Hepatocyte (in vitro differentiated cells): ENCODE results near the gene AHCYL2. TPM values are rescaled to one million over a fixed set of nuclear protein-coding genes. Genes with fewer than 3 reads are reported as not detected.

Experiments used
- DNase-seq: peaks from one replicate; pipeline ENCODE4 v3.0.0-alpha.2; 2016; ENCODE audit warnings: low spot score
- H2AFZ ChIP-seq: fragments of 200-600 bp; sonication (generic); 2 replicates; pipeline ENCODE4 v1.6.0; 2016; ENCODE audit warnings: antibody characterized with exemption, mild to moderate bottlenecking
- H3K27ac ChIP-seq: fragments of 200-600 bp; sonication (generic); 2 replicates; pipeline ENCODE4 v1.5.1; 2016; ENCODE audit warnings: mild to moderate bottlenecking
- H3K27me3 ChIP-seq: fragments of 200-600 bp; sonication (generic); 2 replicates; pipeline ENCODE4 v1.6.1; 2016
- H3K36me3 ChIP-seq: fragments of 200-600 bp; sonication (generic); replicated peaks from 2 replicates; pipeline ENCODE4 v1.5.1; 2016; ENCODE audit warnings: low read depth; ENCODE audit not compliant: insufficient read depth
- H3K4me1 ChIP-seq: fragments of 200-600 bp; sonication (generic); 2 replicates; pipeline ENCODE4 v1.5.1; 2016; ENCODE audit warnings: mild to moderate bottlenecking, moderate library complexity; ENCODE audit not compliant: insufficient read depth
- H3K4me2 ChIP-seq: fragments of 200-600 bp; sonication (generic); 2 replicates; pipeline ENCODE4 v1.6.0; 2016
- H3K4me3 ChIP-seq: fragments of 200-600 bp; sonication (generic); 2 replicates; pipeline ENCODE4 v1.5.1; 2016; ENCODE audit warnings: mild to moderate bottlenecking
- H3K79me2 ChIP-seq: fragments of 200-600 bp; sonication (generic); 2 replicates; pipeline ENCODE4 v1.6.0; 2017; ENCODE audit warnings: mild to moderate bottlenecking
- H3K9me2 ChIP-seq: fragments of 200-600 bp; sonication (generic); replicated peaks from 2 replicates; pipeline ENCODE4 v1.6.0; 2017; ENCODE audit warnings: mild to moderate bottlenecking; ENCODE audit not compliant: insufficient read depth
- H3K9me3 ChIP-seq: fragments of 200-600 bp; sonication (generic); 2 replicates; pipeline ENCODE4 v1.5.1; 2016; ENCODE audit warnings: low read depth, mild to moderate bottlenecking
- H4K20me1 ChIP-seq: fragments of 200-600 bp; sonication (generic); 2 replicates; pipeline ENCODE4 v1.6.0; 2016; ENCODE audit warnings: mild to moderate bottlenecking; ENCODE audit not compliant: insufficient read depth, poor library complexity, severe bottlenecking
- CTCF ChIP-seq: fragments of 200-600 bp; sonication (generic); IDR thresholded peaks from 2 replicates; pipeline ENCODE4 v1.5.1; 2016; ENCODE audit warnings: antibody characterized with exemption, mild to moderate bottlenecking; ENCODE audit not compliant: poor library complexity
- EZH2 ChIP-seq: fragments of 200-600 bp; sonication (generic); IDR thresholded peaks from 2 replicates; pipeline ENCODE4 v1.6.1; 2016; ENCODE audit warnings: antibody characterized with exemption, mild to moderate bottlenecking, borderline replicate concordance
- EZH2phosphoT487 ChIP-seq: fragments of 200-600 bp; sonication (generic); IDR thresholded peaks from one replicate; pipeline ENCODE4 v1.6.1; 2018; ENCODE audit warnings: antibody characterized with exemption, mild to moderate bottlenecking, low read depth, moderate library complexity; ENCODE audit not compliant: unreplicated experiment, severe bottlenecking
- WGBS: methylation state at CpG from one replicate; pipeline ENCODE4 v1.1.6; 2016; ENCODE audit warnings: low lambda C conversion rate; ENCODE audit errors: missing lambda C conversion rate; 5-methylcytosine and 5-hydroxymethylcytosine counted together
- polyA plus RNA-seq: library from polyadenylated mRNA; unstranded; fragments of >200 nt; fragmentation: Nextera tagmentation; extraction: Ambion mirVana; gene quantifications from 2 replicates; pipeline ENCODE4 v1.2.1, GENCODE V29; 2016
- total RNA-seq: library from RNA; depleted of rRNA; stranded (reverse); fragments of >200 nt; gene quantifications from 2 replicates; pipeline ENCODE4 v1.2.3, GENCODE V29; 2014

The AHCYL2 gene
- total and polyA plus RNA-seq, 2 experiments from 2014 or later = 13.7 to 20.0 TPM

DNA sequence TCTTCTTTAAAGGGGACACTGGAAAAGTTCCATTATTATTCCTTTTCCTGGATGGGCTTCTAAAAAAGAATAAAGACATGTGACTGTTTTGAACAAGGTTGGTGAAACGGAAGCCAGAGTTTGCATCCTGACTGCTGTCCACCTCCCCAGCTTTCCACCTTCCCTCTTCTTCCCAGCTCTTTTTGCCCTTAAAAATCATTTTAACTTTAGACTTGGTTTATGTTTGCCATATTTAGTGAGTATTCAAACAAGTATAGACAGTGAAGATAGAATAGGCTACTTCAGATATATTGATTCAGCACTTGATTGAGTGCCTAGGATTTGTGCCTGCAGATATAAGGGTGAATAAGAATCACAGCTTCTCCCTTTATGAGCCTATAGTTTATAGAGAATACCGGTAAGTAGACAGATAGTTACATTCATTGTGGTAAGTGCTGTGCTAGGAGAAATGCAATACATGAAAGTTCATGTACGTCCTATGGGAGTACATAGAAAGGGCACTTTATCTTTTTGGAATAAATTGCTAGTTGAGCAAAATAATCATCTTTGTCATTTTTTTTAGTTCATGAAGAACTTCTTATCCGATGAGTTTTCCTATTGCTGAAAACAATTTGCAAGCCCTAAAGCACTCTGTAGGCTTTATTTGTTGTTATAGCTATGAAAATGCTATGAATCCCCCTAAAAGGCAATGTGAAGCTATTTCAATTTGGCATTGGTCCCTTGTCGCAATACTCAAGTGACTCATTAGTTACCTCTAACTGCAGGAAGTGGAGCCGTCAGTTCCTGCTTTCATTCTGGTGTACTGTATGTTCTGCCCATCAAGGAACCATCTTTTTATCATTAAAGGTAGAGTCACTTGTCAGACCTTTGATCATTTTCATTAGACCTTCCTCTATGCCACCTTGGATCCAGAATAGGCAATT, 152.2 kb downstream of the AHCYL2 start:
- 93% methylated on average over 6 of the region's 6 CpGs for WGBS
- Histone ChIP-seq H4K20me1 (no peaks in the 10 kb centered on the region), H3K4me3 (no peak overlapping the region), H3K27me3 (no peaks in the 10 kb centered on the region), H3K79me2 (no peaks in the 10 kb centered on the region), H2AFZ (no peak overlapping the region), H3K9me2 (no peaks in the 10 kb centered on the region), H3K4me2 (no peak overlapping the region), H3K27ac (no peak overlapping the region), H3K4me1 (no peaks in the 10 kb centered on the region), H3K36me3 (no peaks in the 10 kb centered on the region), H3K9me3 (no peaks in the 10 kb centered on the region)
- TF ChIP-seq EZH2phosphoT487 (no peak), CTCF (no peak), EZH2 (no peak)
- no peak for DNase-seq

GRCh38 chr7:129381710-129382484, 157.1 kb downstream of the AHCYL2 start:
- no peaks in the 10 kb centered on the region for H3K79me2 ChIP-seq
- H3K27me3 ChIP-seq = no peaks in the 10 kb centered on the region
- no peak for DNase-seq
- no peaks in the 10 kb centered on the region for H3K9me2 ChIP-seq
- no peak overlapping the region for H3K4me3 ChIP-seq
- no peaks in the 10 kb centered on the region for H3K9me3 ChIP-seq
- TF ChIP-seq EZH2 (no peak), CTCF (no peak), EZH2phosphoT487 (no peak)
- no peak overlapping the region for H3K27ac ChIP-seq
- no peak overlapping the region for H2AFZ ChIP-seq
- no peaks in the 10 kb centered on the region for H4K20me1 ChIP-seq
- WGBS = 99% methylated on average over 9 of the region's 9 CpGs
- H3K4me2 ChIP-seq = no peak overlapping the region
- H3K36me3 ChIP-seq = no peaks in the 10 kb centered on the region
- H3K4me1 ChIP-seq = no peaks in the 10 kb centered on the region

- no peak for DNase-seq
- H3K36me3 ChIP-seq = no peaks in the 10 kb centered on the region
- WGBS = 57% methylated on average over 3 of the region's 3 CpGs
- no peak overlapping the region for H3K4me3 ChIP-seq
- H3K79me2 ChIP-seq = no peaks in the 10 kb centered on the region
- no peak overlapping the region for H3K27ac ChIP-seq
- H3K4me2 ChIP-seq = no peak overlapping the region
- no peaks in the 10 kb centered on the region for H3K4me1 ChIP-seq
- H2AFZ ChIP-seq = no peak overlapping the region
- no peak for TF ChIP-seq CTCF
- TF ChIP-seq EZH2 = no peak
- TF ChIP-seq EZH2phosphoT487 = no peak
- no peaks in the 10 kb centered on the region for H3K9me2 ChIP-seq
- no peaks in the 10 kb centered on the region for H3K27me3 ChIP-seq
- H4K20me1 ChIP-seq = no peaks in the 10 kb centered on the region
- H3K9me3 ChIP-seq = no peaks in the 10 kb centered on the region
These were observed 158.8 kb downstream of the AHCYL2 start for GRCh38 chr7:129383542-129384132.
